Stimulated activated CD4-positive, alpha-beta T cell treated with anti-CD3 and anti-CD28 coated beads, Interleukin-12 subunit alpha, Interleukin-12 subunit beta, amount 100 ng/mL, for 24 hours (primary cell): ENCODE measurements around the gene NOS1.
"Not testable (repeated sequence)": the region's sequence is repeated elsewhere in the genome, so short reads cannot be mapped to it uniquely, and the experiment has no call there.

ENCODE experiments used
- DNase-seq, 2 experiments: peaks; one replicate each; pipeline ENCODE4 v3.0.0-alpha.2; 2020; ENCODE audit warnings: low read depth in 2 of 2

NOS1 gene

DNA sequence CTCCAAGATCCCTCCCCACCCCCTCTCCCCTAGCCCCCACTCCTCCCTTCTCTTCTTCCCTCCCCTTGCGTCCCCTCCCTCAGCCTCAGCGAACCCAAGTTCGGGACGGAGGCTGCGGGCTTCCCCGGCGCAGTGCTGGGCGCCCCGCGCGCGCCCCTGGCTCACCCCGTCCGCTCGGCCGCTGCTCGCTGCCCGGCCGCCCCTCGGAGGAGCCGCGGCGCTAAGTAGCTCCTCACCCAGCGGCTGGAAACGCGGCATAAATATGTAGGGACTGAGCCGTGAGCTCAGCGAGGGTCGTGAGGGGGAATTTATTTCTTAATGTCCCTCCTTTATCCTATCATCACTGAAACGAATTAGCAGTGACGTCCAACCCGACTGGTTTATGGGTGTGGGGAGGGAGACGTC, at the start of gene NOS1:
TSS of gene NOS1 (minus strand) at position 280 of the 405 bp plus-strand sequence. CDS start 30,557 bp downstream, outside the sequence.
- no peak for DNase-seq

DNA sequence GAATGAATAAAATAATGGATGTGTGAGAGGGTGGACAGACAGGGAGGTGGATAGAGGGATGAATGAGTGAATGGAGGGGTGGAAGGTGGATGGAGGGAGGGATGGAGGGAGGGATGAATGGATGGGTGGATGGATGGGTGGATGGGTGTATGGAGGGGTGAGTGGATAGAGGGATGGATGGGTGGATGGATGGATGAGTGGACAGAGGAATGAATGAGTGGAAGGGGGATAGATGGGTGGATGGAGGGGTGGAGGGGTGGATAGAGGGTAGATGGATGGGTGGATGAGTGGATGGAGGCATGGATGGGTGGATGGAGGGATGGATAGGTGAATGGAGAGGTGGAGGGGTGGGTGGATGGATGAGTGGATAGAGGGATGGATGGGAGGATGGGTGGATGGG, 47.9 kb upstream of the NOS1 start:
- DNase-seq = no peak

DNA sequence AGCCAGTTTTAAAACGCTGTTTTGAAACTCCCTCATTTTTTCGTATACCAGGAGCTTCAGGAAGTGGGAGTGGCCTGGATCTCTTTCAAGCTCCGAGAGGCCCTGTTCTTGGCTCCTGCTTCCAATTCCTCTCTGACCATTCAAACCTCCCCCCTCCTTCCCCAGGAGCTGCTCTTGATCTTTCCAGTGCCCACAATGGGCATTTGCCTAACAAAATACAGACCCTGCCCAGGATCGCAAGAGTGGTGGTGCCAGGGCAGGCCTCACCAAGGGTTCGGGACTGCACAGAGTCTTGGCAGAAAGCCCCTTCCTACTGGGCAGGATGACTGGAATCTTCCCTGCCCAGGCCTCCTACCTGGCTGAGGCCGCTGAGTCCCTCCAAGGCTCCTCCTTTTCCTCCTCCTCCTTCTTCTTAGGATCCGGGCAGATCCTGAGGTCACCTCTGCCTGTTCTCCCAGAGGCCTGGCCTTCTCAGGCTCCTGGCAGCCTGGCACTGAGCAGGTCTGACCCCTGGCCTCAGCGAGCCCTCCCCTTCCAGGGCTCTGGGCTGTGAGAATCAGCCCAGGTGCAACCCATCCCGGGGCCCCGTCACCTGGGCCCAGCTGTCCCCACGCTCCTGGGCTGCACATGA, 46.9 kb upstream of the NOS1 start:
- no peak for DNase-seq

DNA sequence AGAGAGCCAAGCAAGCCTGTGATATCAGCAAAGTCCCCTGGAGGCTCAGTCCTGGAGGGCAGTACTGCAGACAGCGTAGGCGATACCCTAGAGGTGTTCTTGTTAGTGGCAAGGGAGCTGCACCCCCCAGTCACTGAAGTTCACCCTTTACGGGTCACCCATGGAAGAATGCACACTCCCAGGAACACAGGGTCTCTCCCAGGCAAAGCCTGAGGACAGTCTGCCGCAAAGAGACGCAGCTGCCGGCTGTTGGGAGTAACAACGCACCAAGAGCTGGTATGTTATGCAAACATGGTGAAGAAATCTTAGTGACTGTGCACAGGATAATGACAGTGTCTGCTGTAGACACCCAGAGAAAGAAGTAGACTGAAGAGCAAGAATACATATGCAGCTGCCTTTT, 43.5 kb upstream of the NOS1 start:
- DNase-seq = no peak

DNA sequence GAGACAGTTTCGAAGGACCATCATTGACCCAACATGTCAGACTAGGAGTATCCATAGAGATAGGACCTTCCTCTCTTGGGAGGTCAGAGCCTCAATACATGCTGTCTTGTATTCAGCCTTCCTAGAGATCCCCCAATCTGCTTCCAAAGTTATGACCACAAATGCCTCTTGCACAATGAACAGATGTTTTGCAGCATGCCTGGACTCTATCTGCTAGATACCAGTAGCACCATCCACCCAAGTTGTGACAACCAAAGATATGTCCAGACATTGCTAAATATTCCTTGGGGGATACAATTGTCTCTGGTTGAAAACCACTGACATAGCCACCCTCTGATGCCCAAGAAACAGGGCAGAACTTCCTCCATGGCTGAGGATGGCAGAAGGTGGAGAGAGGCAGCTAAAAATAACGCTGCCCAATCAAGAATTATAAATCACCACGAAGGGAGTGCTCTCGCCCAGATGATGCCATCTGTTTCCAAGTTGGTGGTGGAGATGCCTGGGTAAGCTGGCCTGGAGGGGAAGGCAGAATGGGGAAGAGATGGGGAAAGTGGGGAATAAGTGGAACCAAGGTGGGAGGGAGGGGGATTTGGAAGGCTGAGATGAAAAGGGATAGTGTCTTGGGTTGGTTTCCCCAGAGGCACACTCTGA, 42.9 kb upstream of the NOS1 start:
- no peak for DNase-seq

DNA sequence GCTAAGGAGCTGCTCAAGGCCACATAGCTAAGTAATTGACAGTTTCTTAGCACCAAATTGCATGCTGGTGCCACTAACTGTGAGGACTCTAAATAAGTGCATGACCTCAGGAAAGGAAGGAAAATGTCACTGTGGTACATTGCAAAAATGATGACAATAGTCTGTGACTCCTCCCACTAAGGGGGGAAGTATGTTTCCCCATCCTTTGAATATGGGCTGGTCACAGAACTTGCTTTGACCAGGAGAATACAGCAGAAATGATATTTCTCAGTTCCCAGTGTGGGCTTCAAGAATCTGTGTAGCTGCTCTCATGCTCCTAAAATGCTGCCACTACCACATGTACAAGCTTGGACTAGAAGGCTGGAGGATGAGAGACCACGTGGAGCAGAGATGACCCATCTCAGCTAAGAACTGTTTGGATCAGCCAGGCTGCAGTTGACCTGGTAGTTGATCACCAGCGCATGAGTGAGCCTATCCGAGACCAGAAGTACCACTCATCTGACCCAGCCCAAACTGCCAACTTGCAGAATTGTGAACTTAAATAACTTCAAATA, 42.2 kb upstream of the NOS1 start:
- no peak for DNase-seq

DNA sequence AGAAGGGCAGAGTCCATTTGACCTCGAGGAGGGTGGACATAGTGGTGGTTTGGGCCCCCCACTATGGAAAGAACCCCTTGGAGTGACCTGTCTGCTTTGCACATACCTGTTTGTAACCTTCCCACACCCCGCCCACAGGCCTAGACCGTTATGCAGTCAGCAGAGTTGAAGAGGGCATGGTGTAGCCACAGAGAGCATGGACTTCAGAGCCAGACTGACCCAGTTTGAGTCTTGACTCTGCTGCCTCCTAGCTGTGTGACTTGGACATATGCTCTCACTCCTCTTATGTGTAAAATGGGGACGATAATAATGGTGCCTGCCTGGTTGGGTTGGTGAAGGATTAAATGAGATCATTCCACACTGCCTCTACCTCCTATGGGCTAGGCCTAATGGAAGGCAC, 40.9 kb upstream of the NOS1 start:
- no peak for DNase-seq

DNA sequence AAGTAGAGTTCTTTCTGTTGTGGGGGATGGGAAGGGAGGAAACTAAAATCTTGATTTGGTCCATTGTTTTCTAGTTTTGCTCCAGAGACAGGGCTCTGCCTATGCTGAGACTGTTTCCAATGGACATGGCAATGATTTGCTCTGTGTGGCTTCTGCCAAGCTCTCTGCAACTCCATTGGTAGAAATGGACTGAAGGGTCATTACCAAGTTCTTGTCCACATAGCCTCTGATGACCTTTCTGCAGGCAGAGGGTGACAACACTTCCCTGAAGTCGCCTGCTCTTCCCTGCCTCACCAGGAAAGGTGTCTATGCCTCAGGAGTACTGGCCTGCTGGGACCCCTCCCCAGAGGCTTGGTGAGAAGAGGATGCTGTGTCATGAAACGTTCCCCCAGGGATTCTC, 39.5 kb upstream of the NOS1 start:
- no peak for DNase-seq

DNA sequence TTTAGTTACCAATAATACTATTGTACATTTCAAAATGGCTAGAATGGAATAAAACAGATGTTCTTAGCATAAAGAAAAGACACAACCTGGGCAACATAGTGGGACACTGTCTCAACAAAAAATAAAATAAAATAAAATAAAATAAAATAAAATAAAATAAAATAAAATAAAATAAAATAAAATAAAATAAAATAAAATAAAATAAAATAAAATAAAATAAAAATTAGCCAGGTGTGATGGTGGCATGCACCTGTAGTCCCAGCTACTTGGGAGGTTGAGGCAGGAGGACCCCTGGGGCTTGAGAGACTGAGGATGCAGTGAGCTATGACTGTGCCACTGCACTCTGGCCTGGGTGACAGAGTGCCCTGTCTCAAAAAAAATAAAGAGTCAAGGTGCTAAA, 37.1 kb upstream of the NOS1 start:
- DNase-seq = not testable (repeated sequence)

DNA sequence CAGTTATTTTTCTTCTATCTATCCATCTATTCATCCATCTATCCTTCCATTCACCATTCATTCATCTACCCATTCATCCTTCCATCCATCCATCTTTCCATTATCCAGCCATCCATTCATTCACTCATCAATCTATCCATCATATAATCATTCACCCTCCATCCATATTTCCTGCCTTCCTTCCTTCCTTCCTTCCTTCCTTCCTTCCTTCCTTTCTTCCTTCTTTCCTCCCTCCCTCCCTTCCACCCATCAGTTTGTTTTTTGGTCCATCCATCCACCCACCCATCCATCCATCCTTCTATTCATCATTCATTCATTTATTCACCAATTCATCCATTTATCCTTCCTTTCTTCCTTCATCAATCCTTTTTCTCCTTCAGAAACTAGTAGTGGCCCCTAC, 34.3 kb upstream of the NOS1 start:
- DNase-seq = no peak

DNA sequence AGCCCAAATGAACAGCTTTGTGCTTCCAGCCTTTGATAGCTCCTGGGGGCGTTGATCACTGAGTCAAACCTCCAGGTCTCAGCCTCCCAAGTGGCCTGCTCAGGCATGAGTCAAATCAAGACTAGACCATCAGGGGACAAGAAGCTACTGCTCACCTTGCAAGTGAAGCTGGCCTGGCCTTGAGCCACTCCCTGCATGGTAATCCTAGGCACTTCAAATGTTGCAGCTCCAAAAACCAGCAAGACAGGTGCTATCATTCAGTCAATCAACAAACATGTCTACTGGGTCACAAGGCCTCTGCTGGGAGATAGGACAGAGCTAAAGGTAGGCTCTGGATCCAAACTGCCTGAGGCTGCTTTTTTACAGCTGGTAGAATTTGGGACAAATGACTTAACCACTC, 33.1 kb upstream of the NOS1 start:
- no peak for DNase-seq

DNA sequence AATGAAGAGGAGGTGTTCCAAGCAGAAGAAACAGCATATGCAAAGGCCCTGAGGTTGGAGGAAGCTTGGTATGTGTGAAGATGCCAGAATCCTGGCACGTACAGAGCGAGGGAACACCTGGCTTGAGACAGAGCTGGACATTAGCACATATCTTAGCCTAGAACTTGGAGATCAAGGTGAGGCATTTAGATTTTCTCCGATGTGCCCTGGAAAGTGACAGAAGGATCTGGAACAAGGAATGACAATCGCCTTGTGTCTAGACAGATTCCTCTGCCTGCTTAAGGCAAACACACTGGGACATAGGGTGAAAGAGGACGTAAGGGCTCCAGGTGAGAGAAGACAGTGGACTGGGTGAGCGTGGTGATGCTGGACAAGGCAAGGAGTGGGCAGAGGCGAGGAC, 32.2 kb upstream of the NOS1 start:
- DNase-seq = no peak

DNA sequence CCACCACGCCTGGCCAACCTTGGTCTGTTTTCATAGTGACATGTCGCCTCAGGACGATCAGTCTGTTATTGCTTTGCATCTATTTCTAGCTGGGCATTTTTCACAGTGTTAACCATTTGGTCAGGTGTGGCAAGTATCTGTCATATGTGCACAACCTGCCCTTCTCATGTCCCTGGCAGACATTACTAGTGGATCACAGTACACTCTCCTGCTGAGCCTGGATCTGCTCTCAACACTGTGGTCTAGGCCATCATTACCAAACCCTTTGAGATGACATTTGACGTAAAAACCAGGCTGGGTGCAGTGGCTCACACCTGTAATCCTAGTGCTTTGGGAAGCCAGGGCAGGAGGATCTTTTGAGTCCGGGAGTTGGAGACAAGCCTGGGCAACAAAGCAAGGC, 29.4 kb upstream of the NOS1 start:
- no peak for DNase-seq

DNA sequence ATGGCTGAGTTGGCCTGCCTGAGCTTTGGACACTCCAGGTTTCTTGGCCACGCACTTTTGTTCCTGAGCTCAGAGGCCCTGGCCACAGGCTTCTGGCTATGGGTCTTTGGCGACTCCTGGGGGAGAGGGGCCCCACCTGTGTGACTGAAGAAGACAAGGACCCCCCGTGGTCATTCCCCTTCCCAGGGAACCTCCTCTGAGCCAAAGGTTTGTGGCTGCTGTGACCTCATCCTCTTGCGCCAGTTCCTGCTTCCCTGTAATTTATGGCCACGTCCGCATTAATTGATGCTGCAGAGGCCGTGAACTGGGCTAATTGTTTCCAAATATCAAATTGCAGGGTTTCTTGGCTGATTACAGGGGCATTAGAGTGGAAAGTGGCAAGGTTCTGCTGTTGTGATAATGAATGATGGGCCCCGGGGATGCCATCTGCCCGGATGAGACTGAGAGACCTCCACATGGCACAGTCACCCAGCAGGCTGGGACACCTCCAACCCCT, 27.6 kb upstream of the NOS1 start:
- DNase-seq = no peak

DNA sequence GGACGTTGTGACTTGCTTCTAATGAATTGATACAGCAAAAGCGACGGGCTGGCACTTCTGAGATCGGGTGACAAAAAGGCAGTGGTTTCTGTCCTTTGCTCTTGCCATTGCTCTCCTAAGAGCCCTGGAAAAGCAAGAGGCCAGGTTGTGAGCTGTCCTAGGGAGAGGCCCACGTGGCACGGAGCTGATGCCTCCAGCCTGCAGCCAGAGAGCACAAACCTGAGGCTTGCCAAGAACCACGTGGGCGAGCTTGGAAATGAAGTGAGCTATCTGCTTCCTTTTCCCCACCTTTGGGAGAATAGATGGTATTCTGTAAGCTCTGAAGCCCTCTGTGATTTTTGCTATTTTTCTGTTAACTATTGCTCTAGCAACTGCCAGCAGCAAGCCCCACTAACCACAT, 26.4 kb upstream of the NOS1 start:
- no peak for DNase-seq

DNA sequence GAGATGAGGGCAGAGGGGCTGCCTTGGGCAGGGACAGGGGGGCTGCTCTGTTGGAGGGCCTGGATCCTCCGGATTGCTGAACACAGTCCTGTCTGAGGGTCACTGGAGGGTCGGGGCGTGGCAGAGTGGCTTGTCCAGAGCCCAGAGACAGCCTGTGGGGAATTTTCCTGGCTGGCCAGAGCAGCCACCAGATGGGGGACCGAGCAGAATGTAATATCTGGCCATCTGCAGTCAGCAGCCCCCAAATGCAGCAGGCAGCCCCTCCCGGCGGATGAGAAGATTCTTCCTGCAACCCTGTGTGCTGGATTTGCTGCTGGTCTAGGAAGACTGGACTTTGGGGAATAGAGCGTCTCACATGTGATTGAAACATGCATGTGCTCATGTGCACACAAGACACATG, 23.3 kb upstream of the NOS1 start:
- no peak for DNase-seq

DNA sequence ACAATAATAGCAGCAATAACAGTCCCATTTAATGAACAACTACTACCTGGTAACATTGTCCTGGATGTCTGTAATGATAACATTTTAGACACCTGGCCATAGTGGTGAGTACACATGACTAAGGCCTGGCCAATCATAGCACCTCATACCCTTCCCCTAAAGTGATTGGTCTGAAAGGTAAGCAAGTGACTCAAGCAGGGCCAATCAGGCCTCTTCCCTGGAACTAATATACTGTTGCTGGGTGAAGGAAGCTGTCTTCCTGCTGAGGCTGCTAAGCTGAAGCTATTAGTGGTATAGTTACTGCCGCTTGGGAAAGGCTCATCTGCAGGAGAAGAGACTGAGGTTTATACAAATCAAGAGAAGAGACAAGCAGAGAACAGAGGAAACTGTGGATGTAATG, 18.7 kb upstream of the NOS1 start:
- DNase-seq = no peak

DNA sequence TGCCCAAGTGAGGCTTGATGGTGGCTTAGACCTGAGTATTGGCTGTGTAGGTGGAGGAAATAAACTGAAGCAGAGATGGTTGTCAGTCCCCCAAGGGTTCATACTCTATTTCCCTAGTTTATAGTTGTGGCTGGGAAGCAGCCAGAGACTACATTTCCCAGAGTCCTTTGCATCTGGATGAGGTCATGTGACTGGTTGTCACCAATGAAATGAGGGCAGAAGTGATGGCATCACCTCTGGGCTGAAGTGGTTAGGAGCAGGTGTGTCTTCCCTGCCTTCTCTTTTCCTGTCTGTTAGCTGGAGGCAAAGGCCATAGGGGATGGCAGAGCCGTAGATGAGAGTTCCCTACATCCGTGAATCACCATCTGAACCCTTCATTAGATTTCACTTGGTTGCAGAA, 16.3 kb upstream of the NOS1 start:
- no peak for DNase-seq

DNA sequence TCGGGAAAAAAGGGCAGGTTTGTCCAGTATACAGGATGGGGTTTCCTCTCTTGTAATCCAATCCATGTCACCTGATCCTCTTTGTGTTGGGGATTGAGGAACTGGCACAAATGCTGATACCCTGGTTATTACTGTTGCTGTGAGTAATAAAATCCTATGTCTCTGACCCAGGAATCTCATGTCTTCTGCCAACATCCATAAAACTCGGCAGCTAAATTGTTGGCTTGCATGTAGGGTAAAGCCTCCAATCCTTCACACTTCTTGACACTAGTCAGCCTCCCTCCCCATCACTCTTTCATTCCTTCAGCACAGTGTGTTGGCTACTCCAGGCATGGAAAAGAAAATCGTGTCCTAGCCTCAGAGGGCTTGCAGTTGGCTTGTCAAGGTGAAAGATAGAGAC, 9.2 kb upstream of the NOS1 start:
- DNase-seq = no peak

DNA sequence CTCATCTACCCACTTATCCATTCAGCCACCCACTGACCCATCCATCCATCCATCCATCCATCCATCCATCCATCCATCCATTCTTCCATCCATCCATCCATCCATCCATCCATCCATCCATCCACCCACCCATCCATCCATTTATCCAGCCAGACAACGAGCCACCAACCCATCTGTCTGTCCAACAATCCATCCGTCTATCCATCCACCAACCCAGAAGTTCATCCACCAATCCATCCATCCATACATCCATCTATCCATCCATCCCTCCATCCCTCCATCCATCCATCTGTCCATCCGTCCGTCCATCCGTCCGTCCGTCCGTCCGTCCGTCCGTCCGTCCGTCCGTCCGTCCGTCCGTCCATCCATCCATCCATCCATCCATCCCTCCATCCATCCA, 8.6 kb upstream of the NOS1 start:
- DNase-seq = not testable (repeated sequence)

DNA sequence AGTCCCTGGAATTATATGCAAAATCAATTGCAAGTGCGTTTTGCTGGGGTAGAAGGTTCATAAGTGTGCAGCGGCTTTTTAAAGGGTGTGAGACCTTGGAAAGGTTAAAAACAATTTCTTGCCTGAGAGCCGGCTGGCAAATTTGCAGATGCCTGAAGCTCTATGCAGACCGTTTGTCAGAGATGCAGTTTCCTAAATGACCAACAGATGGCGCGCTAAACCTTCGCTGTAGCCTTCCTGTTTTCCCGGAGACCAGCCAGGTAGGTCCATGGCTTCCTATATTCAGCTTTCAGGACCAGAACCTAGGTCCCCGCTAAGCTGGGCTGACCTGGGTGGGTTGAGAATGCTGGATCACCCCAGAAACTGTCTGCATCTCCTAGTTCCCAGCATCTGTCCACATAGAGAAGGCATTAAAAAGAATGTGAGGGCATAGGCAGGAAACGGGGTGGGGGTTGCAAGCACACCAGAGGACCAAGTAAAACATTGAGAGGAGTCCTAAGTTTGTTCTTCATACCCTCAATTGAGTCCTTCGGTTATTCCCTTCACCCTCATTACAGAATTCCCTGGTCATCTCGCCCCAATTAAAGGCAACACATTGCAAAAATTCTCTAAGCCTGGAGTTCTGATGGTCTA, 5.7 kb upstream of the NOS1 start:
- peak in 1 of 2 experiments; percentile 62 for DNase-seq

DNA sequence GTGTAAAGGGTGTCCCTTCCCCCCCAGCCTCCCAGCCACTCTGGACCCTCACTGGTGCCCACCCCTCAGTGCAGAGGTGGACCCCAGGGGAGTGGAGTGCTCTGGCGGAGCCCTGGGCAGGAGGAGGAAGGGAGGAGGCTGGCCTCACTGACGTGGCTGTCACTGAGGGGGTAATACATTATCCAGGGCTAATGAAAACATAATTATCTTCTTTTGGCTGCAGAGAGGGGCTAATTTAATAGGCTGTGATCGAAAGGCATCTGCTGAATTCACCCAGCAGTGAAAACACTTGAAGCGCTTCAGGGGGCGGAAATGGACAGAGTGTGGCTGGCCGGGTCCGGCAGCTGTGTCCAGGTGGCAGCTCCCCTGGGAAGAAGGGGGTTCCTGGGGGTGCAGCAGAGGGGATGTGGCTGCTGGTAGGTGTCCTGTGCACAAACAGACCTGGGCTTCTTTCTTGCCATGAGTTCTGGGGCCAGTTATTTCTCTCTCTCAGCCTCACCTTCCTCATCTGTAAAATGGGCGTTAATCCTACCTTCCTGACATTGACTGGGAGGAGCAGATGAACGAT, 3.7 kb upstream of the NOS1 start:
- DNase-seq = no peak
